HG03342 (cell line): Measurements from ENCODE around the gene PSME1.

Source experiments
- ATAC-seq: cut with Tn5 transposase; IDR thresholded peaks from one replicate; pipeline ENCODE4 v1.9.1; 2021; ENCODE audit warnings: mild to moderate bottlenecking, moderate library complexity; ENCODE audit not compliant: unreplicated experiment

The PSME1 gene

GRCh38 chr14:24186831-24187538 lies 51.0 kb downstream of the PSME1 start:
- ATAC-seq: no peak

DNA sequence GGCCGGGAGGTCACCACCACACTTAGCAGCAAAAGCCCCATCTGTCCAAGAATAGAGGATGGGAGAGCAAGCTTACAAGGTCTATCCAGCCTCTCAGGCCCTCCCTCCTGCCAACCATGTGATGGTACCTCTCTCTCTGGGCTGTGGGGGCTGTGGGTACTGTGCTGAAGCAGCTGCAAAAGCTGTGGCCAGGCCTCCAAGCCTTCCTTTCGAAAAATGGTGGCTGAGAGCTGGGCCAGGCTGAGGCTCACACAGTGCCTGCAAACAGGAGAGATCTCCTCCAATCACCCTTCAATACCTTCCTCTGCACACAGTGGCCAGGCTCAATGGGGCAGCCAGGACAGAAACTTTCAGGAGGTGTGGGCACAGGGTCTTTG lies 51.5 kb downstream of the PSME1 start:
- ATAC-seq: no peak
